LHCN-M2 (cell line): ENCODE data around the gene LDLRAD1. TPM values are rescaled to one million over a fixed set of nuclear protein-coding genes. Genes with fewer than 3 reads are reported as not detected.
"Not testable (repeated sequence)": the region's sequence is repeated elsewhere in the genome, so short reads cannot be mapped to it uniquely, and the experiment has no call there.

Experiments used
- DNase-seq: peaks from one replicate; pipeline ENCODE4 v3.0.0-alpha.2; 2012; ENCODE audit warnings: low read depth
- total RNA-seq: library from RNA; depleted of rRNA; stranded (reverse); fragments of >200 nt; gene quantifications from 2 replicates; pipeline ENCODE4 v1.2.3, GENCODE V29; 2014

Gene LDLRAD1
- total RNA-seq, 1 experiment from 2014 or later: not detected

- no peak for DNase-seq
Observed at GRCh38 chr1:53992085-53992874, 25.7 kb downstream of the LDLRAD1 start.

DNA sequence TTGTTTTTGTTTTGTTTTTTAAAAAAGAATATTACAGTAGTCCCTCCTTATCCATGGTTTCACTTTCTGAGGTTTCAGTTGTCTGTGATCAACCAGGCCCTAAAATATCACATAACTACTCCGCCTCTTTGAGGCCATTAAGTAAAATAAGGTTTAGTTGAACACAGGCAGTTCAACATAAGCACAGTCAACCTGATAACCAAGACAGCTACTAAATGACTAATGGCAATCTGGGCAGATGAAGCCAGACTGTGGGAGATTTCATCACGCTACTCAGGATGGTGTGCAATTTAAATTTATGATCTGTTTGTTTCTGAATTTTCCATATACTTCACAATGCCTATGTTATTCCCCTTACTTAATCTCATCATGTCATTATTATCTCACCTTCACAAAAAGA, 30.1 kb downstream of the LDLRAD1 start:
- DNase-seq: peak; percentile 13

GRCh38 chr1:53986458-53986857, 31.5 kb downstream of the LDLRAD1 start:
- no peak for DNase-seq

DNA sequence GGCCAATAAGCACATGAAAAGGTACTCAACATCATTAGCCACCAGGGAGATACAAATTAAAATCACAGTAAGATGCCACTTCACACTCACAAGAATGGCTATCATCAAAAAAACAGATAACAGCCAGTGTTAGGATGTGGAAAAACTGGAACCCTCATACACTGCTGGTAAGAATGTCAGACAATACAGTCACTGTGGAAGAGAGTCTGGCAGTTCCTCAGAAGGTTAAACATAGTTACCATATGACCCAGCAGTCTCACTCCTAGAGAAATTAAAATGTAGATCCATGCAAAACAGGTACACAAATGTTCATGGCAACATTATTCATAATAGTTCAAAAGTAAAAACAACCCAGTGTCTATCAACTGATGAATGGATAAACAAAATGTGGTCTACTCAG, 33.3 kb downstream of the LDLRAD1 start:
- no peak for DNase-seq

DNA sequence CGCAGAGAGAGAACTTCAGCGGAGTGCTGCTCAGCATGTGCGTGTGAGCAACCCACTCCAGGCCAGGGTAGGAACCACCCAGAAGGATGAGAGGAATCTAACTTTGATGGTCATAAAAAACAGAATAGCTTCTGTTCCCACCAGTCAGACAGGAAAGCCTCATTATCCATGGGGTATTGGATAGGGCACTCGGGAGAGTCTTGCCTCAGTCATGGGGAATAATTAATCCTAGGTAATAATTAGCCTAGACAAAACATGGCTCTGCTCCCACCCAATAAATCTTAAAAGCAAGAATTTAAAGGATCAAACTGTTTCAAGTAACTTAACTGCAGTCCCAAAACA, 35.3 kb downstream of the LDLRAD1 start:
- DNase-seq: no peak

- DNase-seq: peak; percentile 62
Observed at GRCh38 chr1:53982034-53982762, 35.8 kb downstream of the LDLRAD1 start.

- DNase-seq: no peak
Observed at GRCh38 chr1:53981220-53981619, 36.8 kb downstream of the LDLRAD1 start.

- DNase-seq: peak; percentile 19
Observed at GRCh38 chr1:53979712-53980450, 38.1 kb downstream of the LDLRAD1 start.

DNA sequence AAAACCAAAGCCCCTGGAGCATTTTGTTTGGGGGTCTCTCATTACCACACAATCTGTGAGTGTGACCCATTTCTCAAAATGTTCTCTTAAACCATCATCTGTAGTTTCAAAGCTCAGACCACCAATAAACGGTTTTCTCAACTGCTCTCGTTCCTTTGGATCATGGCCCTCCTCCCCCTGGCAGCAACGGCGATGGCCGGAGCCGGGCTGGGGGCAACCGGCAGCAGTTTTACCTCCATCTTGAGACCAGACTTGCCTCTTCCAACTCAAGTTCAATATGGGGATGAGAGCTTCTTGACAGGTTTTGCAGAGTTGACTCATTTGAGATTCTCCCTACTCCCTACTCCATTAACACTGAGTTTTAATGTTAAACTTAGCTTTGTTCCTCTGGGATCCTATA, 42.1 kb downstream of the LDLRAD1 start:
- no peak for DNase-seq

DNA sequence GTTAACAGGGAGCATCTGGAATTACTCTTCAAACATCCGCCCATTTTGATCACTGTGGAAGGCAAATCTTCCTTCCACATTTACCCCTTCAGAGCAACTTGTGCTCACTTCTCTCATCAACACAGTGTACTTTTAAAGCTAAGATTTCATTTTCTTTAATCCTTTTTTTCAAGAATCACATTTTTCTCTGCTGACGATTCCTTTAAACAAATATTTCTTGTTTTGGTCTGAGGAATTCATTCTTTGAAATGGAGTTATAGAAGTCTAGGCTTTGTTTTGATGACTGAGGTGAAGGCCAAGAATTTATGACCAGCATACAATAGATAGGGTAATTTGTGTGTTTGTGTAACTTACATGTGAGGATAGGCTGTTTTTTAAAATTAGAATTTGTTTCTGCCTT, 46.3 kb downstream of the LDLRAD1 start:
- DNase-seq: no peak

GRCh38 chr1:53969323-53969722, 48.7 kb downstream of the LDLRAD1 start:
- not testable (repeated sequence) for DNase-seq

- DNase-seq: no peak
Observed at GRCh38 chr1:53968125-53968513, 49.9 kb downstream of the LDLRAD1 start.

DNA sequence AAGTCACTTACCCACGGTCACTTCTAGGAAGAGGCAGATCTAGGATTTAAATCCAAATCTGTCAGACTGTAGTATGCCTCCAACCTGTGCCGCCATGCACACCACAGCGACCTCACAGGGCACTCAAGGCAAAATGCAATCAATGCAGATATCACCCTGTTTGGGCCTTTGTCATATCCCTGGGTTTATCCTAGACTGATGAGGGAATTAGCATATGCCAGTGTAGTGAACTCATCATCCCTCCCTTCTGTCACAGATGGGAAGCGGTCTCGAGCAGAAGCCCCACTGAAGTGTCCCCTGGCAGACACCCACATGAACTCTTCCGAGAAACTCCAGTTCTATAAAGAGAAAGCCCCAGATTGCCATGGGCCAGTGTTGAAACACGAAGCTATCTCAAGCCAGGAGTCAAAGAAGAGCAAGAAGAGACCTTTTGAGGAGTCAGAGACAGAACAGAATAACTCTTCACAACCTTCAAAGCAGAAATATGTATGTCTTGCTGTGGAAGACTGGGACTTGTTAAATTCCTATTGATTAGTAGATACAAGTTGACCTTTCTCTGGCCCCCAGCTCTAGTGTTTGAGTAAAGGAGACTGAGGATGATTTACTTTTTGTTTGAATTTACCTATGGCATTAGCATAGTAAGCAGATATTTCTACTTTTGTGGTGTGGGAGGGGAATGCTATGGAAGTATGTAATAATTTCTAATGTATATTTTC, 50.4 kb downstream of the LDLRAD1 start:
- no peak for DNase-seq

GRCh38 chr1:53966794-53967193, 51.2 kb downstream of the LDLRAD1 start:
- no peak for DNase-seq

DNA sequence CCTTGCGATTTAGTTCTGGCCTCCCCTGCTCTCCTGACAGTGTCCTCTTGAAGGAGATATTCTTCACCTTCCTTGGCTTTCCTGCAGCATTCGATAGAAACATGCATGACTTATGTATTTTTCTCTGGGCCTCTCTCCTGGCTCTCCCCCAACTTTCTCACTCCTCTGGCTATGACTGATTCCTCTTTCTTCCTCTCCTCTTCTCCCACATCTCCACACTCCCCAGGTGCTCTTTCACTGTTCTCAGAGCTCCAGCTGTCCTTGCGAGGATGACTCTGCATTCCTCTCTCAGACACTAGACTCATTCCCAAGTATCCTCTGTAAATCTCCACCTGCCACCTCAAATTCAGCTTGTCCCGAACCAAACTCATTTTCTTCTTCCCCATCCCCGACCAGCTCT, 53.9 kb downstream of the LDLRAD1 start:
- DNase-seq: no peak

- DNase-seq: no peak
Observed at GRCh38 chr1:53963460-53963859, 54.5 kb downstream of the LDLRAD1 start.

- DNase-seq: no peak
Observed at GRCh38 chr1:53962395-53962794, 55.6 kb downstream of the LDLRAD1 start.

- DNase-seq: peak; percentile 49
Observed at GRCh38 chr1:53959664-53960250, 58.2 kb downstream of the LDLRAD1 start.
